ENCODE results near the gene NSMF.

DNA sequence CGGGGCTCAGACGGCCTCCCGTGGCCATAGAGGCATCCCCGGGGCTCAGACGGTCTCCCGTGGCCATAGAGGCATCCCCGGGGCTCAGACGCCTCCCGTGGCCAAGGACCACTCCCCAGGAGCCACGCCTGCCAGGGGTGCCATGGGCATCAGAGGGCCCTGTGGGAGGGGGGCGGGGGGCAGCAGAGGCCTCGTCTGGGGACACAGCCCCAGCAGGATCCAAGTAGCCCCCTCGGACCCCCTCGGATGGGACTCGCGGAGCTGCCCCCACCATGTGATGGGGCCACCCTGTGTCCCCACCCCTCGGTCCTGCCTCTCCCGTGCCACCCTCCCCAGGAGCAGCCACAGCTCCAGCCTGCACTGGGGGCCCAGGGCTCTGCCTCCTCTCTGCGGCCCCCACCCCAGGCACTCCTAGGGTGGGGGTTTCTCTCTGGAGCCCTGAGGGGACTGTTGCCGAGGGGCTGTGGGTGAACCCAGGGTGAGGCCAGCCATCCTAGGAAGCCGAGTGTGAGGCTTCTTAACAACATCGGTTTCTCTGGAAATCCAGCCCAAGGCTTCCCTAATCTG is 20.5 kb downstream of the NSMF start:
- TF ChIP-seq ZFP69B (tag by site-specific recombination; IDR thresholded peaks at IDR 0.05) (no peak), ZNF514 (tag by site-specific recombination; IDR thresholded peaks at IDR 0.05) (no peak), ZNF274 (IDR thresholded peaks at IDR 0.05; ENCODE audit: low read length) (no peak), ZNF274 (tag by site-specific recombination; IDR thresholded peaks at IDR 0.05; ENCODE audit: borderline replicate concordance) (no peak), ZNF677 (tag by site-specific recombination; IDR thresholded peaks at IDR 0.05) (no peak)
- TF ChIP-seq, protein P1, sequence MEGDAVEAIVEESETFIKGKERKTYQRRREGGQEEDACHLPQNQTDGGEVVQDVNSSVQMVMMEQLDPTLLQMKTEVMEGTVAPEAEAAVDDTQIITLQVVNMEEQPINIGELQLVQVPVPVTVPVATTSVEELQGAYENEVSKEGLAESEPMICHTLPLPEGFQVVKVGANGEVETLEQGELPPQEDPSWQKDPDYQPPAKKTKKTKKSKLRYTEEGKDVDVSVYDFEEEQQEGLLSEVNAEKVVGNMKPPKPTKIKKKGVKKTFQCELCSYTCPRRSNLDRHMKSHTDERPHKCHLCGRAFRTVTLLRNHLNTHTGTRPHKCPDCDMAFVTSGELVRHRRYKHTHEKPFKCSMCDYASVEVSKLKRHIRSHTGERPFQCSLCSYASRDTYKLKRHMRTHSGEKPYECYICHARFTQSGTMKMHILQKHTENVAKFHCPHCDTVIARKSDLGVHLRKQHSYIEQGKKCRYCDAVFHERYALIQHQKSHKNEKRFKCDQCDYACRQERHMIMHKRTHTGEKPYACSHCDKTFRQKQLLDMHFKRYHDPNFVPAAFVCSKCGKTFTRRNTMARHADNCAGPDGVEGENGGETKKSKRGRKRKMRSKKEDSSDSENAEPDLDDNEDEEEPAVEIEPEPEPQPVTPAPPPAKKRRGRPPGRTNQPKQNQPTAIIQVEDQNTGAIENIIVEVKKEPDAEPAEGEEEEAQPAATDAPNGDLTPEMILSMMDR (tag by site-specific recombination; IDR thresholded peaks at IDR 0.05), result no peak
- TF ChIP-seq, protein P2, sequence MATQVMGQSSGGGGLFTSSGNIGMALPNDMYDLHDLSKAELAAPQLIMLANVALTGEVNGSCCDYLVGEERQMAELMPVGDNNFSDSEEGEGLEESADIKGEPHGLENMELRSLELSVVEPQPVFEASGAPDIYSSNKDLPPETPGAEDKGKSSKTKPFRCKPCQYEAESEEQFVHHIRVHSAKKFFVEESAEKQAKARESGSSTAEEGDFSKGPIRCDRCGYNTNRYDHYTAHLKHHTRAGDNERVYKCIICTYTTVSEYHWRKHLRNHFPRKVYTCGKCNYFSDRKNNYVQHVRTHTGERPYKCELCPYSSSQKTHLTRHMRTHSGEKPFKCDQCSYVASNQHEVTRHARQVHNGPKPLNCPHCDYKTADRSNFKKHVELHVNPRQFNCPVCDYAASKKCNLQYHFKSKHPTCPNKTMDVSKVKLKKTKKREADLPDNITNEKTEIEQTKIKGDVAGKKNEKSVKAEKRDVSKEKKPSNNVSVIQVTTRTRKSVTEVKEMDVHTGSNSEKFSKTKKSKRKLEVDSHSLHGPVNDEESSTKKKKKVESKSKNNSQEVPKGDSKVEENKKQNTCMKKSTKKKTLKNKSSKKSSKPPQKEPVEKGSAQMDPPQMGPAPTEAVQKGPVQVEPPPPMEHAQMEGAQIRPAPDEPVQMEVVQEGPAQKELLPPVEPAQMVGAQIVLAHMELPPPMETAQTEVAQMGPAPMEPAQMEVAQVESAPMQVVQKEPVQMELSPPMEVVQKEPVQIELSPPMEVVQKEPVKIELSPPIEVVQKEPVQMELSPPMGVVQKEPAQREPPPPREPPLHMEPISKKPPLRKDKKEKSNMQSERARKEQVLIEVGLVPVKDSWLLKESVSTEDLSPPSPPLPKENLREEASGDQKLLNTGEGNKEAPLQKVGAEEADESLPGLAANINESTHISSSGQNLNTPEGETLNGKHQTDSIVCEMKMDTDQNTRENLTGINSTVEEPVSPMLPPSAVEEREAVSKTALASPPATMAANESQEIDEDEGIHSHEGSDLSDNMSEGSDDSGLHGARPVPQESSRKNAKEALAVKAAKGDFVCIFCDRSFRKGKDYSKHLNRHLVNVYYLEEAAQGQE (tag by site-specific recombination; IDR thresholded peaks at IDR 0.05), result no peak

All from HEK293 (cell line).